Measurements from ENCODE around the gene COMMD9.
A peak's percentile ranks its signal among the peaks of the same experiment; 100 is the strongest.

Gene COMMD9

GRCh38 chr11:36238881-36239280, 50.3 kb downstream of the COMMD9 start:
- no peak overlapping the region for H3K27ac ChIP-seq (ENCODE audit: low read depth, low read length, severe bottlenecking)
- WGBS, 2 experiments (ENCODE audit: insufficient coverage in 2 of 2), result no CpG with 5 or more reads among the region's 1 CpG

GRCh38 chr11:36238036-36238631, 51.1 kb downstream of the COMMD9 start:
- Histone ChIP-seq H3K4me1 (ENCODE audit: control insufficient read depth, insufficient read depth, low read length, poor library complexity, severe bottlenecking) (peaks cover 4% of the 10 kb centered on the region), H3K4me3 (ENCODE audit: extremely low read depth, insufficient read depth, low read length, poor library complexity, severe bottlenecking) (no peak overlapping the region), H3K36me3 (ENCODE audit: control insufficient read depth, insufficient read depth, low read length) (peaks cover 4% of the 10 kb centered on the region), H3K27ac (ENCODE audit: low read depth, low read length, severe bottlenecking) (no peak overlapping the region), H3K9me3 (ENCODE audit: control insufficient read depth, low read length) (no peaks in the 10 kb centered on the region)

More at GRCh38 chr11:36238881-36239280, 50.3 kb downstream of the COMMD9 start:
- Histone ChIP-seq H3K4me3 (ENCODE audit: extremely low read depth, insufficient read depth, low read length, poor library complexity, severe bottlenecking) (no peak overlapping the region), H3K9me3 (ENCODE audit: control insufficient read depth, low read length) (no peaks in the 10 kb centered on the region), H3K36me3 (ENCODE audit: control insufficient read depth, insufficient read depth, low read length) (peaks cover 4% of the 10 kb centered on the region), H3K4me1 (ENCODE audit: control insufficient read depth, insufficient read depth, low read length, poor library complexity, severe bottlenecking) (peaks cover 4% of the 10 kb centered on the region)

- Histone ChIP-seq H3K27ac (ENCODE audit: low read depth, low read length, severe bottlenecking) (no peak overlapping the region), H3K9me3 (ENCODE audit: control insufficient read depth, low read length) (no peaks in the 10 kb centered on the region), H3K4me1 (ENCODE audit: control insufficient read depth, insufficient read depth, low read length, poor library complexity, severe bottlenecking) (peaks cover 4% of the 10 kb centered on the region), H3K4me3 (ENCODE audit: extremely low read depth, insufficient read depth, low read length, poor library complexity, severe bottlenecking) (no peak overlapping the region), H3K36me3 (ENCODE audit: control insufficient read depth, insufficient read depth, low read length) (peaks cover 4% of the 10 kb centered on the region)
Observed at GRCh38 chr11:36237391-36237790, 51.8 kb downstream of the COMMD9 start.

GRCh38 chr11:36235750-36236149, 53.5 kb downstream of the COMMD9 start:
- H3K4me3 ChIP-seq (ENCODE audit: extremely low read depth, insufficient read depth, low read length, poor library complexity, severe bottlenecking), result no peak overlapping the region
- no peak overlapping the region for H3K27ac ChIP-seq (ENCODE audit: low read depth, low read length, severe bottlenecking)
- peaks cover 15% of the 10 kb centered on the region for H3K4me1 ChIP-seq (ENCODE audit: control insufficient read depth, insufficient read depth, low read length, poor library complexity, severe bottlenecking)
- H3K36me3 ChIP-seq (ENCODE audit: control insufficient read depth, insufficient read depth, low read length), result peaks cover 4% of the 10 kb centered on the region
- no peaks in the 10 kb centered on the region for H3K9me3 ChIP-seq (ENCODE audit: control insufficient read depth, low read length)
- WGBS, 2 experiments (ENCODE audit: insufficient coverage in 2 of 2), result 89 to 94% methylated on average over 2 of the region's 3 CpGs

GRCh38 chr11:36234825-36235224, 54.4 kb downstream of the COMMD9 start:
- Histone ChIP-seq H3K27ac (ENCODE audit: low read depth, low read length, severe bottlenecking) (no peak overlapping the region), H3K9me3 (ENCODE audit: control insufficient read depth, low read length) (no peaks in the 10 kb centered on the region), H3K4me3 (ENCODE audit: extremely low read depth, insufficient read depth, low read length, poor library complexity, severe bottlenecking) (no peak overlapping the region), H3K4me1 (ENCODE audit: control insufficient read depth, insufficient read depth, low read length, poor library complexity, severe bottlenecking) (peaks cover 25% of the 10 kb centered on the region), H3K36me3 (ENCODE audit: control insufficient read depth, insufficient read depth, low read length) (peaks cover 9% of the 10 kb centered on the region)
- WGBS, 2 experiments (ENCODE audit: insufficient coverage in 2 of 2), result 100% methylated on average over 2 of the region's 2 CpGs; no CpG with 5 or more reads in 1 of the 2 experiments

GRCh38 chr11:36233204-36233603, 56.0 kb downstream of the COMMD9 start:
- H3K4me1 ChIP-seq (ENCODE audit: control insufficient read depth, insufficient read depth, low read length, poor library complexity, severe bottlenecking), result peaks cover 39% of the 10 kb centered on the region
- peaks cover 25% of the 10 kb centered on the region for H3K36me3 ChIP-seq (ENCODE audit: control insufficient read depth, insufficient read depth, low read length)
- no peaks in the 10 kb centered on the region for H3K9me3 ChIP-seq (ENCODE audit: control insufficient read depth, low read length)
- 0 to 91% methylated on average over 1 to 2 of the region's 3 CpGs for WGBS, 2 experiments (ENCODE audit: insufficient coverage in 2 of 2)
- H3K27ac ChIP-seq (ENCODE audit: low read depth, low read length, severe bottlenecking), result no peak overlapping the region
- no peak overlapping the region for H3K4me3 ChIP-seq (ENCODE audit: extremely low read depth, insufficient read depth, low read length, poor library complexity, severe bottlenecking)

GRCh38 chr11:36230779-36231699, 58.2 kb downstream of the COMMD9 start:
- H3K27ac ChIP-seq (ENCODE audit: low read depth, low read length, severe bottlenecking), result peak overlapping the region; percentile 83
- H3K4me1 ChIP-seq (ENCODE audit: control insufficient read depth, insufficient read depth, low read length, poor library complexity, severe bottlenecking), result peaks cover 39% of the 10 kb centered on the region
- no peak overlapping the region for H3K4me3 ChIP-seq (ENCODE audit: extremely low read depth, insufficient read depth, low read length, poor library complexity, severe bottlenecking)
- H3K9me3 ChIP-seq (ENCODE audit: control insufficient read depth, low read length), result no peaks in the 10 kb centered on the region
- peaks cover 43% of the 10 kb centered on the region for H3K36me3 ChIP-seq (ENCODE audit: control insufficient read depth, insufficient read depth, low read length)
- 87 to 89% methylated on average over 3 of the region's 11 CpGs for WGBS, 2 experiments (ENCODE audit: insufficient coverage in 2 of 2)

GRCh38 chr11:36229091-36229705, 60.0 kb downstream of the COMMD9 start:
- WGBS, 2 experiments (ENCODE audit: insufficient coverage in 2 of 2), result 93 to 96% methylated on average over 9 to 10 of the region's 12 CpGs
- H3K27ac ChIP-seq (ENCODE audit: low read depth, low read length, severe bottlenecking), result no peak overlapping the region
- no peak overlapping the region for H3K4me3 ChIP-seq (ENCODE audit: extremely low read depth, insufficient read depth, low read length, poor library complexity, severe bottlenecking)
- H3K36me3 ChIP-seq (ENCODE audit: control insufficient read depth, insufficient read depth, low read length), result peaks cover 43% of the 10 kb centered on the region
- peaks cover 40% of the 10 kb centered on the region for H3K4me1 ChIP-seq (ENCODE audit: control insufficient read depth, insufficient read depth, low read length, poor library complexity, severe bottlenecking)
- no peaks in the 10 kb centered on the region for H3K9me3 ChIP-seq (ENCODE audit: control insufficient read depth, low read length)

GRCh38 chr11:36228689-36229088, 60.5 kb downstream of the COMMD9 start:
- Histone ChIP-seq H3K36me3 (ENCODE audit: control insufficient read depth, insufficient read depth, low read length) (peaks cover 43% of the 10 kb centered on the region), H3K27ac (ENCODE audit: low read depth, low read length, severe bottlenecking) (no peak overlapping the region), H3K4me3 (ENCODE audit: extremely low read depth, insufficient read depth, low read length, poor library complexity, severe bottlenecking) (no peak overlapping the region), H3K4me1 (ENCODE audit: control insufficient read depth, insufficient read depth, low read length, poor library complexity, severe bottlenecking) (peaks cover 41% of the 10 kb centered on the region), H3K9me3 (ENCODE audit: control insufficient read depth, low read length) (no peaks in the 10 kb centered on the region)
- 96 to 97% methylated on average over 6 to 7 of the region's 8 CpGs for WGBS, 2 experiments (ENCODE audit: insufficient coverage in 2 of 2)

- H3K4me1 ChIP-seq (ENCODE audit: control insufficient read depth, insufficient read depth, low read length, poor library complexity, severe bottlenecking), result peaks cover 48% of the 10 kb centered on the region
- H3K4me3 ChIP-seq (ENCODE audit: extremely low read depth, insufficient read depth, low read length, poor library complexity, severe bottlenecking), result no peak overlapping the region
- 98 to 99% methylated on average over 14 to 15 of the region's 15 CpGs for WGBS, 2 experiments (ENCODE audit: insufficient coverage in 2 of 2)
- H3K27ac ChIP-seq (ENCODE audit: low read depth, low read length, severe bottlenecking), result no peak overlapping the region
- H3K36me3 ChIP-seq (ENCODE audit: control insufficient read depth, insufficient read depth, low read length), result peaks cover 43% of the 10 kb centered on the region
- no peaks in the 10 kb centered on the region for H3K9me3 ChIP-seq (ENCODE audit: control insufficient read depth, low read length)
Observed at GRCh38 chr11:36227044-36227443, 62.2 kb downstream of the COMMD9 start.

Data from mesodermal cell (in vitro differentiated cells).